ENCODE measurements around the gene LYZL1. TPM values are rescaled to one million over a fixed set of nuclear protein-coding genes. Genes with fewer than 3 reads are reported as not detected.
"Not testable (repeated sequence)": the region's sequence is repeated elsewhere in the genome, so short reads cannot be mapped to it uniquely, and the experiment has no call there.

LYZL1 gene
- total RNA-seq, 2 experiments from 2014 or later, result not detected

DNA sequence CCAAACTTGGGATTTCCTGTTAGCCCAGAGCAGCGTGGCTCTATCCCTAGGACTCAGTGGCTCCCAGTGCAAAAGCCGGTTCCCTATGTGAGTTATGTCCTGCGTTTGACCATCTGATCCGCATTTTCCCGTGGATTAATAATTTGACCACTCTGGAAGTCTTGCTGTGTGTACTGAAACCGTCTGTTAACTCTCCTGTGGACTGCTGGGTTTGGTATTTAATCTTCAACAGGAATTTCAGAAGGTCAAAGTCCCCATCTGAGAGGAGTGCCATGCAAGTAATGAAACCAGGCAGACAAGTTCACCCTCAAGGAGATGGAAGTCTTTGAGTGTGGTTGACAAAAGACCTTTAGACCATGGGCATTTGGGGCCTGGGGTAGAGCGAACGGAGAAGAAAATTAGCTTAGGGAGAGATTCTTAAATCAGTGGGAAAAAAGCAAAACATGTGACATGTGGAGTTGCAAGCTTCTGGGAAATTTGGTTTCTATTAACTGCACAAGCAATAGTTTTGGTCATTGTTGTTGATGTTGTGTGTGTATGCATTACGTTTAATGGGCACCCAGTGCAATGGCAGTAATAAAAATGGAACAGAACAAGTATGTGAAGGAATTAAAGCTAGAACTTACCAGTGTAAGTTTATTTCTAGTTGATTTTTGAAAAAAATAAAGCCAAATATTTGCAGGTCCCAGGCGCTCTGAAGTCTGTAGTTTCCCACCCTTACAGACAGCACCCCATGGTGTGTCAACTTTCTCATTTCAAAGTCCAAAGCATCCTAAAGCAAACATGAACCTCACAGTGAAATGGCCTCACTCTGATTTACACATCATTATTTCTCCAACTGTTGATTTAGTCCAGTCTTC lies 38.2 kb downstream of the LYZL1 start:
- CTCF ChIA-PET, result no interaction called here
- H3K9me3 Mint-ChIP-seq (ENCODE audit: insufficient read depth), result no peaks in the 10 kb centered on the region
- H3K27ac Mint-ChIP-seq, result no peak overlapping the region
- no peak for DNase-seq
- H3K27me3 Mint-ChIP-seq (ENCODE audit: low read depth), result peaks cover 8% of the 10 kb centered on the region
- H3K36me3 Mint-ChIP-seq (ENCODE audit: low read depth), result no peaks in the 10 kb centered on the region
- POLR2A ChIA-PET, result no interaction called here
- H3K4me3 Mint-ChIP-seq, result no peak overlapping the region
- no peak for ATAC-seq
- no peaks in the 10 kb centered on the region for H3K4me1 Mint-ChIP-seq (ENCODE audit: low read depth)

DNA sequence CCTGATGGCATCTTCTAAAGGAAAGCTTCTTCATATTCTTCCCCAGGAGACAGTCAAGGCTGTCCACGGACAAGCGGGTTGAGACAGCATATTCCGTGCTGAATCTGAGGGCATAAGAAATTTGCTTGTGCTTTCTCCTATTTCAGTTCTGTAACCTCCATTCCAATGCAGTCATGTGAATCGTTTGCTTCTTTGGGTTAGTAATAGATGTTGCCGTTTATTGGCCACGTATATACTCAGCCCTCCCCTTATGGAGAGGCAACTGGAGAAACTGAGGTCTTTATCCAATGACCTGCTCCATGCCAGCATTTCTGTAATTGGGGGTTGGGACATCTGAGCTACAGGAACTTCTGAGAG lies 38.9 kb downstream of the LYZL1 start:
- peaks cover 10% of the 10 kb centered on the region for H3K27me3 Mint-ChIP-seq (ENCODE audit: low read depth)
- POLR2A ChIA-PET, result no interaction called here
- no peaks in the 10 kb centered on the region for H3K36me3 Mint-ChIP-seq (ENCODE audit: low read depth)
- no peaks in the 10 kb centered on the region for H3K9me3 Mint-ChIP-seq (ENCODE audit: insufficient read depth)
- H3K4me3 Mint-ChIP-seq, result no peak overlapping the region
- H3K27ac Mint-ChIP-seq, result no peak overlapping the region
- no peaks in the 10 kb centered on the region for H3K4me1 Mint-ChIP-seq (ENCODE audit: low read depth)
- DNase-seq (no peak), ATAC-seq (no peak)
- CTCF ChIA-PET, result no interaction called here

DNA sequence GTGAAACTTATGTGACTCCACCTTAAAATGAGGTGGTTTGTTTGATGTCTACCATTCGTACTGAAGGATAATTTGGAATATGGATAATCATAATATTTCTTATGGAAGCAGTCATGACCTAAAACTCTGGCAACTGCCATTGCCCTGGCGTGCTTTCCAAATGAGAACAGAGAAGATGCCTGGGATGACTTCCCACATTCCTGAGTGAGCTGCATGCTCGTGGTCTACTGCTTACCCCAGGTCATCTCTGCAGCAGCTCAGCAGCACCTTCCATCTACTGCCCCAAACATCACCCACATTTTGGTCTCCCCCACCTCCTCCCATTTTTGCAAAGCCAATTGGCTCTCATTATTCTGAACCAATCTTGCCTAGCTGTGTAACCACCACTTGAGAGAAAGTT lies 40.1 kb downstream of the LYZL1 start:
- Mint-ChIP-seq H3K9me3 (ENCODE audit: insufficient read depth) (no peaks in the 10 kb centered on the region), H3K4me1 (ENCODE audit: low read depth) (no peaks in the 10 kb centered on the region), H3K27ac (no peak overlapping the region), H3K4me3 (no peak overlapping the region), H3K36me3 (ENCODE audit: low read depth) (no peaks in the 10 kb centered on the region), H3K27me3 (ENCODE audit: low read depth) (peaks cover 6% of the 10 kb centered on the region)
- CTCF ChIA-PET, result no interaction called here
- POLR2A ChIA-PET, result no interaction called here
- ATAC-seq, result no peak
- no peak for DNase-seq

DNA sequence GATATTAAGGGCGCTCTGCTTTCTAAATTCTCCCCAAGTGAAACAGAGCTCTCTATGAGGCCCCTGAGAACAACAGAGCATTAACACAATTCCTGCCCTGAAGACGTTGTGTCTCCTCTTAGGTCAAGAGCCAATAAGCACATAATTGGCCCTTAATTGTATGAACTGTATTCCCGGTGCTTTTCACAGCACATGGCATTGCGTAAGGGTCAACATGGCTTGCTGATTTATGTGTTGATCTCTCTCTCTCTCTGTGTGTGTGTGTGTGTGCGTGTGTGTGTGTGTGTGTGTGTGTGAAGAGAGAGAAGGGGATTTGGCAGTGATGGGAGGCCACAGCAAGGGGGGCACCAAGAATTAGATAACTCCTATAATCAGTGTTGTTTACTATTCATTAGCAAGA lies 40.5 kb downstream of the LYZL1 start:
- POLR2A ChIA-PET, result no interaction called here
- H3K9me3 Mint-ChIP-seq (ENCODE audit: insufficient read depth), result no peaks in the 10 kb centered on the region
- no peaks in the 10 kb centered on the region for H3K4me1 Mint-ChIP-seq (ENCODE audit: low read depth)
- CTCF ChIA-PET, result no interaction called here
- DNase-seq, result no peak
- peaks cover 6% of the 10 kb centered on the region for H3K27me3 Mint-ChIP-seq (ENCODE audit: low read depth)
- H3K4me3 Mint-ChIP-seq, result no peak overlapping the region
- no peak overlapping the region for H3K27ac Mint-ChIP-seq
- no peak for ATAC-seq
- no peaks in the 10 kb centered on the region for H3K36me3 Mint-ChIP-seq (ENCODE audit: low read depth)

DNA sequence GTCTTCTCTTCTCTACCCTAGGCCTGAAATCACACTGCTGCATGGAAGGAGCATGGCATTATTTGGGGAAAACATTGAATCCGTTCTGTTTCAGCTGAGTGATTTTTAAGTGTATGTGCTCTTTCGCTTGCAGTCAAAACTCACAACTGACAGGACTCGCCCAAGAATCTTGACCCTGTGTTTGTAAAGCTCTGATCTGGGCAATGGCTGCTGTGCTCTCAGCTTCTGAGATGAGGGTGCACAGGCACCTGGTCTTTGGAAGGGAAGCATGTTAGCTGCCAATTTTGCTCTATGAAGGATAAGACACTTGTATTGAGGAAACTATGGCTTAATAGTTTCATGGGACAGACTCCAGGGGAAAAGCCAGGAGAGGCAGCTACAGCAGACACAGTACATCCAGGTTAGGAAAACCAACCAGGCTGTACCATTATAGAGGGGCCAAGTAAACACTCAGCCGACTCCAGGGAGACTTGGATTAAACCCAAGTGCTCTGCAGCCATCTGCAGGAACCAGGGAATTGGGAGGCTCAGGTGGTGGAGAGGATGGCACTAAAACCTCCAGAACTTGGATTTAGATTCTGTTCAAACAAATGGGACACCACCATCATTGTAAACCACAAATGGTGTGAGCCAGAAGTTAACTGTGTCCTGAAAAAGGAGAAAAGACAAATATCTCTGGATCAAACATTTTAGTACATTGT lies 43.3 kb downstream of the LYZL1 start:
- no peak for DNase-seq
- Mint-ChIP-seq H3K27ac (no peak overlapping the region), H3K9me3 (ENCODE audit: insufficient read depth) (no peaks in the 10 kb centered on the region), H3K4me3 (no peak overlapping the region), H3K27me3 (ENCODE audit: low read depth) (peaks cover 10% of the 10 kb centered on the region), H3K4me1 (ENCODE audit: low read depth) (no peaks in the 10 kb centered on the region), H3K36me3 (ENCODE audit: low read depth) (no peaks in the 10 kb centered on the region)
- ATAC-seq, result no peak
- CTCF ChIA-PET, result no interaction called here
- POLR2A ChIA-PET, result no interaction called here

DNA sequence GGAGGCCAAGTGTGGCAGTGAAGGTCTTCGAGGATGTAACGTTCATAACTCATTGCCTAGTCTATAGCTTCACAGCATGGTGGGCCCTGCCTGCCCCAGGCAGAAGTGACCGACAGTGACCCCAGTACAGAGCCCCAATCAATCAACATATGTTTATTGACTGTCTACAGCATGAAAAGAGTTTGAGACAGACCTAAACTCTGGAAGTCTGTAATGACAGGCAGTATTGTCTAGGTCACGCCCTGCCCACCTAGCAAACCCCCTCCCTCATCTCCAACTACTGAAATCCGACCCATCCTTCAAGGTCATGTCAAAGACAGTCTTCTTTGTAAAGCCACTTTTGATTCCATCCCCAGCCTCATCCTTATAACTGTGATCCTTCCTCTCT lies 43.9 kb downstream of the LYZL1 start:
- Mint-ChIP-seq H3K9me3 (ENCODE audit: insufficient read depth) (no peaks in the 10 kb centered on the region), H3K4me3 (no peak overlapping the region), H3K27me3 (ENCODE audit: low read depth) (peaks cover 10% of the 10 kb centered on the region), H3K4me1 (ENCODE audit: low read depth) (no peaks in the 10 kb centered on the region), H3K36me3 (ENCODE audit: low read depth) (no peaks in the 10 kb centered on the region), H3K27ac (no peak overlapping the region)
- ChIA-PET POLR2A (no interaction called here), CTCF (no interaction called here)
- ATAC-seq (no peak), DNase-seq (no peak)

DNA sequence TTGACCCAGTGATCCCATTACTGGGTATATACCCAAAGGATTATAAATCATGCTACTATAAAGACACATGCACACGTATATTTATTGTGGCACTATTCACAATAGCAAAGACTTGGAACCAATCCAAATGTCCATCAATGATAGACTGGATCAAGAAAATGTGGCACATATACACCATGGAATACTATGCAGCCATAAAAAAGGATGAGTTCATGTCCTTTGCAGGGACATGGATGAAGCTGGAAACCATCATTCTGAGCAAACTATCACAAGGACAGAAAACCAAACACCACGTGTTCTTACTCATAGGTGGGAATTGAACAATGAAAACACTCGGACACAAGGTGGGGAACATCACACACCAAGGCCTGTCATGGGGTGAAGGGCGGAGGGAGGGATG lies 48.7 kb downstream of the LYZL1 start:
- ATAC-seq; H3K9me3 Mint-ChIP-seq (ENCODE audit: insufficient read depth); H3K36me3 Mint-ChIP-seq (ENCODE audit: low read depth); H3K27me3 Mint-ChIP-seq (ENCODE audit: low read depth); DNase-seq; CTCF ChIA-PET; POLR2A ChIA-PET; H3K4me1 Mint-ChIP-seq (ENCODE audit: low read depth); H3K4me3 Mint-ChIP-seq; H3K27ac Mint-ChIP-seq: not testable (repeated sequence)

DNA sequence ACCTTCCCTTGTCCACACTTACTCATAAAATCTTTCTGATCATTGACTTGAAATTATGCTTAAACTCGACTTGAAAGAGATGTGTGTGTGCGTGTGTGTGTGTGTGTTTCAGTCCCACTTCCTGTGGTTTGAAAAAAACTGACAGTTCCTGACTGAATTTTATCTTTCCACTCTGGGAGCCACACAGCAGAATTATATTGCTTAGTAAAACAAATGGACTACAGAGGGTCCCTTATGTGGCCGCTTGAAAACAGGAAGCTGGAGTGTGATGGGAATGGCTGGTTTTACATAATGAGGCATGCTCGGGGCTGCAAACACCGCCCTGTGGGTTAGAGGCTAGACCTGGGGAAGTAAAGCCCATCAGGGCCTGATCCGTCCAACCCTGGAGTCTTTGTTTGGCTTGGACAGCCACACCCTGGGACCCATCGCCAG lies 54.8 kb downstream of the LYZL1 start:
- Mint-ChIP-seq H3K27ac (no peak overlapping the region), H3K9me3 (ENCODE audit: insufficient read depth) (no peaks in the 10 kb centered on the region), H3K4me3 (no peak overlapping the region), H3K36me3 (ENCODE audit: low read depth) (no peaks in the 10 kb centered on the region), H3K27me3 (ENCODE audit: low read depth) (peaks cover 10% of the 10 kb centered on the region), H3K4me1 (ENCODE audit: low read depth) (peaks cover 7% of the 10 kb centered on the region)
- DNase-seq (no peak), ATAC-seq (no peak)
- ChIA-PET POLR2A (no interaction called here), CTCF (no interaction called here)

DNA sequence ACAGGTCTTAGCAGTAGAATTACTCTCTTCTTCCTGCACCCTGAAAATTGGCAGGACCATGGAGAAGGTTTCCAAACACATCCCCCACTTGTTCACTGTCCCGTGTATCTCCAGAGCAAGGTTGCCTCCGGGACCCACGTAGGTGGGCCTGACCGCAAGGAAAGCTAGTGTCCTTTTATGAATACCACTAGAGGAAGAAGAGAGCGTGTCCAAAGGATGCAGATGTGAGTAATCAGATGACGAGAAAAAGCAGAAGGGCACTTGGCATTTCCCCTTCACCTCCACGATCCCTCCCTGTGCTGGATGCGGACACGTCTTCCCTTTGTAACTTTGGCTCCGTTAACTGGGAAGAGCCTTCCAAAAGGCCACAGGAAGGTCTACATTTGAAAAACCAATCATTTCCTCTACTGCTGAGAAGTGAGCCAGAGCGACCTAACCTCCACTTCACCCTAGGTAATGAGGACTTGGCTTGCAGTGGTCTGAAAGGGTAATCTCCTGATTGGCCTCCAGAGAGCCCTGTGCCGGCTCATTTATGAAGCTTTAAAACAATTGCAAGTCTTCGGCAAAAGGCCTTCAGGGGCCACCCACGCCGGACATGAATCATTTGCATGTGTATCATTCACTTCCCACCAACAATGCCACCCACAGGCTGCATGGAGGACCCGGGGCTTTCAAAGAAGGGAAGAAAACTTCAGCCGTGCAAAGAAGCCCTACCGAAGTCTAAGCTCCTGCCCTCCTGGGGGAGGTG lies 55.4 kb downstream of the LYZL1 start:
- no peak overlapping the region for H3K4me3 Mint-ChIP-seq
- peaks cover 10% of the 10 kb centered on the region for H3K27me3 Mint-ChIP-seq (ENCODE audit: low read depth)
- H3K4me1 Mint-ChIP-seq (ENCODE audit: low read depth), result peaks cover 7% of the 10 kb centered on the region
- POLR2A ChIA-PET, result no interaction called here
- H3K36me3 Mint-ChIP-seq (ENCODE audit: low read depth), result no peaks in the 10 kb centered on the region
- no peak overlapping the region for H3K27ac Mint-ChIP-seq
- CTCF ChIA-PET, result no interaction called here
- H3K9me3 Mint-ChIP-seq (ENCODE audit: insufficient read depth), result no peaks in the 10 kb centered on the region
- DNase-seq, result no peak
- no peak for ATAC-seq

DNA sequence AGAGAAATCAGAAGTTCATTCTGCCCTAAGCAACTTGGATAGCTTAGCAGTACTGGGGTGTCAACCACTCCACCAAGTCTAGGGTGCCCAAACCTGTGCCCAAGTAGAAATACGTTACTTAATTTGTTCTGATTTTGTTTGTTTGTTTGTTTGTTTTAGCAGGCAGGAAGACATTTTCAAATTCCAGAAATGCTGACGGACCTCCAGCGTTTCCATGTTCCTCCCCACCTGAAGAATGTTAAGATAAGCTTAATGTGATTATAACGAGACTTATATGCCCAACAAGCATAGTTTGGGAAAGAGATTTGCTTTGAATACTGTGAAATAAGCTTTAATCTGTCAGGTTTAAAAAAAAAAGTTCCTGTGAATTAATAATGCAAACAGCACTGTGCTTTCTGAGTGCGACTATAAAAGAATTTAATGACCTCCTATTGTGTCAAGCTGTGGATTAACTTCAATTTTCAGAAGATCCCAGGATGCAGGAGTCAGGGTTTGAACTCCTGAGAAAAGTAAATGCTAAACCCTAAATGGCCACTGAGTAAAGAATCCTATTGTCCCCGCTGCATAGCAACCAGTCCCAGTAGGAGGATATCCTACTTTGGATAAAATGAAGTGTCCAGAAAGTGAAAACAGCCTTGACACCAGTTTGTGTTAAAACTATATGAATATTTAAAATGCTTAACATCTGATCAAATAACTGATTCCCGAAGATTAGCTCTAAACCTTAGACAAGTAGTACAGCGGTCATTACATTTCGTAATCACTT lies 56.5 kb downstream of the LYZL1 start:
- ChIA-PET POLR2A (no interaction called here), CTCF (no interaction called here)
- DNase-seq (no peak), ATAC-seq (no peak)
- Mint-ChIP-seq H3K4me3 (no peak overlapping the region), H3K9me3 (ENCODE audit: insufficient read depth) (no peaks in the 10 kb centered on the region), H3K27me3 (ENCODE audit: low read depth) (peaks cover 17% of the 10 kb centered on the region), H3K27ac (no peak overlapping the region), H3K4me1 (ENCODE audit: low read depth) (peaks cover 7% of the 10 kb centered on the region), H3K36me3 (ENCODE audit: low read depth) (no peaks in the 10 kb centered on the region)

DNA sequence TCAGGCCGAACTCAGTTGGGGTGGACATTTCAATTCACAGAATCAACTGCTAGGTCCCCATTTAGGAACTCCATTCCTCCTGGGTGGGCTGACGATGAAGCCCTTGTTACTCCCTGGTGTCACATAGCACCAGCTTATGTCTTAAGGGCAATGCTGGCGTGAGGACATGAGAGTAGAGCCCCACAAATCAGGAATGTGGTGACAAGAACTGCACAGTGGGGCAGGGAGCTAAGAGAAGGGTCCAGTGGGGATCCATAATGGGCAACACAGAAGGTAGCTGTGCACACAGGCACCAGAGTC lies 57.0 kb downstream of the LYZL1 start:
- H3K4me3 Mint-ChIP-seq, result no peak overlapping the region
- H3K9me3 Mint-ChIP-seq (ENCODE audit: insufficient read depth), result no peaks in the 10 kb centered on the region
- ChIA-PET CTCF (no interaction called here), POLR2A (no interaction called here)
- ATAC-seq (no peak), DNase-seq (no peak)
- no peaks in the 10 kb centered on the region for H3K36me3 Mint-ChIP-seq (ENCODE audit: low read depth)
- peaks cover 17% of the 10 kb centered on the region for H3K27me3 Mint-ChIP-seq (ENCODE audit: low read depth)
- H3K27ac Mint-ChIP-seq, result no peak overlapping the region
- H3K4me1 Mint-ChIP-seq (ENCODE audit: low read depth), result peaks cover 7% of the 10 kb centered on the region
